Ishikawa (cell line): Measurements from ENCODE around the gene S100A12.

Experiments used
- CEBPB ChIP-seq: IDR thresholded peaks from 2 replicates; pipeline ENCODE4 v1.6.1; 2012
- EGR1 ChIP-seq: IDR thresholded peaks from 2 replicates; pipeline ENCODE4 v1.6.1; 2012
- EP300 ChIP-seq: IDR thresholded peaks from 2 replicates; pipeline ENCODE4 v1.6.1; 2012; ENCODE audit warnings: borderline replicate concordance
- MAX ChIP-seq: IDR thresholded peaks from 2 replicates; pipeline ENCODE4 v1.6.1; 2012
- NFIC ChIP-seq: IDR thresholded peaks from 2 replicates; pipeline ENCODE4 v1.6.1; 2012
- RAD21 ChIP-seq: IDR thresholded peaks from 2 replicates; pipeline ENCODE4 v1.6.1; 2012; ENCODE audit warnings: low read depth
- REST ChIP-seq: IDR thresholded peaks from 2 replicates; pipeline ENCODE4 v1.6.1; 2012; ENCODE audit warnings: low read depth, mild to moderate bottlenecking
- TAF1 ChIP-seq: IDR thresholded peaks from 2 replicates; pipeline ENCODE4 v1.6.1; 2012; ENCODE audit warnings: low read depth, mild to moderate bottlenecking
- TCF12 ChIP-seq: IDR thresholded peaks from 2 replicates; pipeline ENCODE4 v1.6.1; 2012; ENCODE audit warnings: low read depth
- TEAD4 ChIP-seq: IDR thresholded peaks from 2 replicates; pipeline ENCODE4 v1.6.1; 2012
- ZBTB7A ChIP-seq: IDR thresholded peaks from 2 replicates; pipeline ENCODE4 v1.6.1; 2012; ENCODE audit warnings: low read depth

- TF ChIP-seq TCF12: no peak
- TF ChIP-seq EP300: no peak
- TF ChIP-seq MAX: no peak
- no peak for TF ChIP-seq CEBPB
- no peak for TF ChIP-seq TAF1
- TF ChIP-seq ZBTB7A: no peak
- TF ChIP-seq RAD21: no peak
- no peak for TF ChIP-seq NFIC
- TF ChIP-seq REST: no peak
- TF ChIP-seq EGR1: no peak
- TF ChIP-seq TEAD4: no peak
These were observed 11.3 kb downstream of the S100A12 start for GRCh38 chr1:153364156-153364555.
